ENCODE measurements around the gene TMC7. TPM values are rescaled to one million over a fixed set of nuclear protein-coding genes. Genes with fewer than 3 reads are reported as not detected.
A peak's percentile ranks its signal among the peaks of the same experiment; 100 is the strongest.

Gene TMC7
- total and polyA plus RNA-seq, 2 of the 13 experiments (the other 11 are each of a cell fraction or from before 2014, with no cell fraction given) = 1.2 to 5.1 TPM

GRCh38 chr16:19005561-19006445 lies 22.1 kb downstream of the TMC7 start (continued):
- TF ChIP-seq, protein P1, sequence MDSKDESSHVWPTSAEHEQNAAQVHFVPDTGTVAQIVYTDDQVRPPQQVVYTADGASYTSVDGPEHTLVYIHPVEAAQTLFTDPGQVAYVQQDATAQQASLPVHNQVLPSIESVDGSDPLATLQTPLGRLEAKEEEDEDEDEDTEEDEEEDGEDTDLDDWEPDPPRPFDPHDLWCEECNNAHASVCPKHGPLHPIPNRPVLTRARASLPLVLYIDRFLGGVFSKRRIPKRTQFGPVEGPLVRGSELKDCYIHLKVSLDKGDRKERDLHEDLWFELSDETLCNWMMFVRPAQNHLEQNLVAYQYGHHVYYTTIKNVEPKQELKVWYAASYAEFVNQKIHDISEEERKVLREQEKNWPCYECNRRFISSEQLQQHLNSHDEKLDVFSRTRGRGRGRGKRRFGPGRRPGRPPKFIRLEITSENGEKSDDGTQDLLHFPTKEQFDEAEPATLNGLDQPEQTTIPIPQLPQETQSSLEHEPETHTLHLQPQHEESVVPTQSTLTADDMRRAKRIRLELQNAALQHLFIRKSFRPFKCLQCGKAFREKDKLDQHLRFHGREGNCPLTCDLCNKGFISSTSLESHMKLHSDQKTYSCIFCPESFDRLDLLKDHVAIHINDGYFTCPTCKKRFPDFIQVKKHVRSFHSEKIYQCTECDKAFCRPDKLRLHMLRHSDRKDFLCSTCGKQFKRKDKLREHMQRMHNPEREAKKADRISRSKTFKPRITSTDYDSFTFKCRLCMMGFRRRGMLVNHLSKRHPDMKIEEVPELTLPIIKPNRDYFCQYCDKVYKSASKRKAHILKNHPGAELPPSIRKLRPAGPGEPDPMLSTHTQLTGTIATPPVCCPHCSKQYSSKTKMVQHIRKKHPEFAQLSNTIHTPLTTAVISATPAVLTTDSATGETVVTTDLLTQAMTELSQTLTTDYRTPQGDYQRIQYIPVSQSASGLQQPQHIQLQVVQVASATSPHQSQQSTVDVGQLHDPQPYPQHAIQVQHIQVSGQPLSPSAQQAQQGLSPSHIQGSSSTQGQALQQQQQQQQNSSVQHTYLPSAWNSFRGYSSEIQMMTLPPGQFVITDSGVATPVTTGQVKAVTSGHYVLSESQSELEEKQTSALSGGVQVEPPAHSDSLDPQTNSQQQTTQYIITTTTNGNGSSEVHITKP (CRISPR knock-in tag; IDR thresholded peaks at IDR 0.05; ENCODE audit: low read depth) = peak; percentile 84; the same call in 1 of the 2 replicates
- TF ChIP-seq, protein P2, sequence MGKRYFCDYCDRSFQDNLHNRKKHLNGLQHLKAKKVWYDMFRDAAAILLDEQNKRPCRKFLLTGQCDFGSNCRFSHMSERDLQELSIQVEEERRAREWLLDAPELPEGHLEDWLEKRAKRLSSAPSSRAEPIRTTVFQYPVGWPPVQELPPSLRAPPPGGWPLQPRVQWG (CRISPR knock-in tag; IDR thresholded peaks at IDR 0.05; ENCODE audit: borderline replicate concordance, low read depth) = no peak
- peak; percentile 77; the same call in 1 of the 2 replicates for TF ChIP-seq FOXC1 (CRISPR knock-in tag; IDR thresholded peaks at IDR 0.05; ENCODE audit: borderline replicate concordance)
- no peak for TF ChIP-seq ZNF256 (CRISPR knock-in tag; conservative IDR thresholded peaks at IDR 0.05)
- no peak for TF ChIP-seq ZNF260 (CRISPR knock-in tag; IDR thresholded peaks at IDR 0.05; ENCODE audit: borderline replicate concordance, low read depth)
- peak; percentile 72 for TF ChIP-seq NFYB (CRISPR knock-in tag; IDR thresholded peaks at IDR 0.05)
- TF ChIP-seq YEATS2 (CRISPR knock-in tag; IDR thresholded peaks at IDR 0.05; ENCODE audit: borderline replicate concordance) = peak; percentile 77; the same call in 1 of the 2 replicates
- TF ChIP-seq SIN3B (IDR thresholded peaks at IDR 0.05; ENCODE audit: low read length) = peak; percentile 44; the same call in 1 of the 2 replicates
- TF ChIP-seq ZBTB34 (CRISPR knock-in tag; IDR thresholded peaks at IDR 0.05) = peak; percentile 99
- peak; percentile 88; the same call in 1 of the 2 replicates for TF ChIP-seq NCOR1 (IDR thresholded peaks at IDR 0.05; ENCODE audit: borderline replicate concordance, low read length)
- TF ChIP-seq, protein P3, sequence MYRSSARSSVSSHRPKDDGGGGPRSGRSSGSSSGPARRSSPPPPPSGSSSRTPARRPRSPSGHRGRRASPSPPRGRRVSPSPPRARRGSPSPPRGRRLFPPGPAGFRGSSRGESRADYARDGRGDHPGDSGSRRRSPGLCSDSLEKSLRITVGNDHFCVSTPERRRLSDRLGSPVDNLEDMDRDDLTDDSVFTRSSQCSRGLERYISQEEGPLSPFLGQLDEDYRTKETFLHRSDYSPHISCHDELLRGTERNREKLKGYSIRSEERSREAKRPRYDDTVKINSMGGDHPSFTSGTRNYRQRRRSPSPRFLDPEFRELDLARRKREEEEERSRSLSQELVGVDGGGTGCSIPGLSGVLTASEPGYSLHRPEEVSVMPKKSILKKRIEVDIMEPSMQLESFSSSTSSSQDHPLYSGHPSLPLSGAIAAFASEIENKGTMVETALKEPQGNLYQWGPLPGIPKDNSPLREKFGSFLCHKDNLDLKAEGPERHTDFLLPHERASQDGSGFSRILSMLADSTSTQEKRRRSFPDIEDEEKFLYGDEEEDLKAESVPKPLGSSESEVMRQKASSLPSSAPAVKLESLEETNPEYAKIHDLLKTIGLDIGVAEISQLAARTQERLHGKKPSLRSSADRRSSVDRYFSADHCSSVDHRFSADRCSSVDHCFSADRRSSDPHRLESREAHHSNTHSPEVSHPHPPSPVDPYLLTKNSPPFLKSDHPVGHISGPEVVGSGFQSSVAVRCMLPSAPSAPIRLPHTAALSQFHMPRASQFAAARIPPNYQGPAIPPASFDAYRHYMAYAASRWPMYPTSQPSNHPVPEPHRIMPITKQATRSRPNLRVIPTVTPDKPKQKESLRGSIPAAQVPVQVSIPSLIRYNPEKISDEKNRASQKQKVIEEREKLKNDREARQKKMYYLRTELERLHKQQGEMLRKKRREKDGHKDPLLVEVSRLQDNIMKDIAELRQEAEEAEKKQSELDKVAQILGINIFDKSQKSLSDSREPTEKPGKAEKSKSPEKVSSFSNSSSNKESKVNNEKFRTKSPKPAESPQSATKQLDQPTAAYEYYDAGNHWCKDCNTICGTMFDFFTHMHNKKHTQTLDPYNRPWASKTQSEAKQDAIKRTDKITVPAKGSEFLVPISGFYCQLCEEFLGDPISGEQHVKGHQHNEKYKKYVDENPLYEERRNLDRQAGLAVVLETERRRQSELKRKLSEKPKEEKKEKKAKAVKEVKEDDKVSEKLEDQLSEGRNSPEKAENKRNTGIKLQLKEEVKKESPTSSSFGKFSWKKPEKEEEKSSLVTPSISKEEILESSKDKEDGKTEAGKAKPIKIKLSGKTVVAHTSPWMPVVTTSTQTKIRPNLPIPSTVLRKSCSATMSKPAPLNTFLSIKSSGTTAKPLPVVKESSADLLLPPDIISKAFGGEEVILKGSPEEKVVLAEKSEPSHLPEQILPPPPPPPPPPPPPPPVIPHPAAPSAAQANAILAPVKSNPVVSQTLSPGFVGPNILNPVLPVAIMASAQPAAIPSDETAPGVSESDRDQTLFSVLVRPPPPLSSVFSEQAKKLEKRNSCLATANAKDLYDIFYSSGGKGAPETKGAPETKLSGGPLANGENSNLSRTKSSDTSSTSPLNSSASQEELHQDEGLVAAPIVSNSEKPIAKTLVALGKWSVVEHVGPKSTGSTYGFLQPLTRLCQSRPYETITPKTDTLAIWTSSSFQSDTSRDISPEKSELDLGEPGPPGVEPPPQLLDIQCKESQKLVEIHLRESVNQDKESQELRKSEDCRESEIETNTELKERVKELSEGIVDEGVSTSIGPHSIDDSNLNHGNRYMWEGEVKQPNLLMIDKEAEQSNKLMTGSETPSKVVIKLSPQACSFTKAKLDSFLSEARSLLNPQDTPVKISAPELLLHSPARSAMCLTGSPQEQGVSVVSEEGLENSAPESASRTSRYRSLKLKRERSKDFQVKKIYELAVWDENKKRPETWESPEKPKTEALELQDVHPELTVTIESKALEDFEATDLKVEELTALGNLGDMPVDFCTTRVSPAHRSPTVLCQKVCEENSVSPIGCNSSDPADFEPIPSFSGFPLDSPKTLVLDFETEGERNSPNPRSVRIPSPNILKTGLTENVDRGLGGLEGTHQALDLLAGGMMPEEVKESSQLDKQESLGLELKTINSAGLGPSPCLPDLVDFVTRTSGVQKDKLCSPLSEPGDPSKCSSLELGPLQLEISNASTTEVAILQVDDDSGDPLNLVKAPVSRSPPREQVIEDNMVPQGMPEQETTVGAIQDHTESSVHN (CRISPR knock-in tag; IDR thresholded peaks at IDR 0.05) = 0 out of 2 replicates have a peak, but pooled peaks have one; percentile 24
- TF ChIP-seq SP5 (CRISPR knock-in tag; IDR thresholded peaks at IDR 0.05; ENCODE audit: borderline replicate concordance, low read depth) = peak; percentile 99
- no peak for TF ChIP-seq HHEX (CRISPR knock-in tag; IDR thresholded peaks at IDR 0.05)
- TF ChIP-seq ETV5 (CRISPR knock-in tag; IDR thresholded peaks at IDR 0.05; ENCODE audit: borderline replicate concordance) = peak; percentile 99
